HEK293T (cell line): ENCODE results near the gene MAP2K1.

Source experiments
- ARNT ChIP-seq: fragments of 450-650 bp; IDR thresholded peaks from 2 replicates; pipeline ENCODE4 v1.6.1; 2017; ENCODE audit warnings: mild to moderate bottlenecking
- SP1 ChIP-seq: fragments of 450-650 bp; IDR thresholded peaks from 2 replicates; pipeline ENCODE4 v1.6.1; 2017

DNA sequence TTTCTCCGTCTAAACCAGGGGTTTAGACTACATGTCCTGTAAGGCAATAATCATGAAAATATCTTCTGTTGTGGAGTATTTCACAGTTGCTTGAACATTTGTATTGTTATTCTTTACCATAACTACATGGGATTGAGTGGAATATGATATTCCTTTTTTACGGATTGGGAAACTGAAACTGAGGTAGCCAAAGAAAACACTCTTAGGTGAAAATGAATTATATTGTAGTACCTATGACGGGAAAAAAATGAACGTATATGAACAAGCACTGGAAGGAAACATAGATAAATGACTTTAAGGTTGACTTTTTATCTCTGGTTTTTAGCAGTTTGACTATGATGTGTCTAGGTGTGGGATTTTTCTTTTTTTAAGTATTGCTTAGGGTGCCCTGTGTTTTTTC is 35.6 kb downstream of the MAP2K1 start:
- TF ChIP-seq SP1 (no peak), ARNT (no peak)
